Mucosa of stomach (tissue), 1 donor: ENCODE measurements around the gene MEF2D.

Experiments
- H3K27me3 ChIP-seq: one replicate; pipeline ENCODE4 v1.7.0; 2013; ENCODE audit warnings: mild to moderate bottlenecking, low read length; ENCODE audit not compliant: control insufficient read depth, insufficient read depth
- H3K36me3 ChIP-seq: one replicate; pipeline ENCODE4 v1.7.0; 2013; ENCODE audit warnings: low read length; ENCODE audit not compliant: control insufficient read depth, insufficient read depth
- H3K4me1 ChIP-seq: one replicate; pipeline ENCODE4 v1.7.0; 2013; ENCODE audit warnings: mild to moderate bottlenecking, low read length; ENCODE audit not compliant: control insufficient read depth, insufficient read depth
- H3K4me3 ChIP-seq: one replicate; pipeline ENCODE4 v1.7.0; 2013; ENCODE audit warnings: low read length
- H3K9ac ChIP-seq: one replicate; pipeline ENCODE4 v1.7.0; 2013; ENCODE audit warnings: mild to moderate bottlenecking, low read length, moderate library complexity
- H3K9me3 ChIP-seq: one replicate; pipeline ENCODE4 v1.7.0; 2013; ENCODE audit warnings: mild to moderate bottlenecking, low read length, moderate library complexity; ENCODE audit not compliant: control insufficient read depth
- donor health status: Pancreatic carcinoma.

Gene MEF2D

GRCh38 chr1:156480411-156481192 is 20.0 kb downstream of the MEF2D start:
- Histone ChIP-seq H3K4me3 (no peak overlapping the region), H3K4me1 (peaks cover 29% of the 10 kb centered on the region), H3K27me3 (no peaks in the 10 kb centered on the region), H3K9ac (no peak overlapping the region), H3K9me3 (no peaks in the 10 kb centered on the region), H3K36me3 (peaks cover 44% of the 10 kb centered on the region)

DNA sequence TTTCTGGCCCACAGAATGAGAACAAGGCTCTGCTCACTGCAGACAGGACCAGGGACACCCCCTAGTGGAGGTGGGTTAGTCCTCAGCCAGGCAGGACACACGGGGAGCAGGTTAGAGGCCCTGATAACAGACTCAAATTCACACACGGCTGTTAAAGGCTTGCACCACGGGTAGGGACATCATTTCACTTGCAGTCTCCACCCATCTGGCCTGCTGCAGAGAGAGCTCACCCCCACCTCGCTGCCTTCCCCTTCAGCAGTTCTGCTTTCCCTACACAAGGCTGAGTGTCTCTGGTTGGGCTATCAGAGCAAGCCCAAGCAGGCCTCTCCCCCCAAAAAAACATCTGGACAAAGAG is 20.6 kb downstream of the MEF2D start:
- no peak overlapping the region for H3K9ac ChIP-seq
- peaks cover 27% of the 10 kb centered on the region for H3K4me1 ChIP-seq
- H3K4me3 ChIP-seq, result no peak overlapping the region
- H3K36me3 ChIP-seq, result peaks cover 44% of the 10 kb centered on the region
- no peaks in the 10 kb centered on the region for H3K27me3 ChIP-seq
- no peaks in the 10 kb centered on the region for H3K9me3 ChIP-seq

DNA sequence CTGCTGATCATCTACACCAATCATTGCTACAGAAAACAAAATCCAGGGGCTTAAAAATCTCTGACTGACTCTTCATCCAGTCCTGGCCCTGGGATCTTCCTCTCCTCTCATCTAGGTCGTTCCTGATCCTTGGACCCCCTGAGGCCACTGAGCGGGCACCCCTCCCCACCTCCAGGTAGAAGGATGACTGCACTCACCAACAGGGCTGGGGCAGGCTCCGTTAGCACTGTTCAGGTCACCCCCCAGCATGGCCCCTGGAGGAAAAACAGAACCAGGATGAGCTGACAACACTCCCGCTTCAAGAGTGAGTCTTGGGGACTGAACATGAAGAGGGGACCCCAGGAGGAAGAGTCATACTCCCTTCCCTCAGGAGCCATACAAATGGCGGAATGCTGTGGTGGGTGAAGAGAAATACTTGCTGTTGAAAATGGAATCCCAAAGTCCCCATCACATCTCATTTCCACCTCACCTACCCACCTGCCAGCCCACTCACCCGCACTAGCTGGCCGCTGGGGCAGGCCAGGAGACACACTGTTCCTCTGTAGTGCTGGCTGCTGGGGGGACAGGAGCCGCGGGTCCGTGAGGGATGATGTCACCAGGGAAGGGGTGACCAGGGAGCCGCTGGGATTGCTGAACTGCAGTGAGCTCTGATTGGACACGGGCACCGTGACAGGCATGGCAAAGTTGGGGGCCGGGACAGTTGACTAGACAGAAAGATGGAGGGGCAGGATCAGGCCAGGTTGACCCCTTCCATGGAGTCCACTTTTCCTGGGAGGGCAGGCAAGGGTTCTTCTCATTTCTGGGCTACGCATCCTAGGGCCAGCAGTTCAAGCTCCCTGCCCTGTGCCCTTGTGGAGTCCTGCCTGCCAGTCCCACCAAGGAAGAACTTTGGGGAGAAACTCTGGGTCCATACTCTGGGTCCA is 21.2 kb downstream of the MEF2D start:
- peaks cover 21% of the 10 kb centered on the region for H3K4me1 ChIP-seq
- no peaks in the 10 kb centered on the region for H3K27me3 ChIP-seq
- peaks cover 47% of the 10 kb centered on the region for H3K36me3 ChIP-seq
- no peaks in the 10 kb centered on the region for H3K9me3 ChIP-seq
- H3K4me3 ChIP-seq, result no peak overlapping the region
- no peak overlapping the region for H3K9ac ChIP-seq

GRCh38 chr1:156478250-156478627 is 22.3 kb downstream of the MEF2D start:
- Histone ChIP-seq H3K9ac (no peak overlapping the region), H3K36me3 (peaks cover 56% of the 10 kb centered on the region), H3K4me3 (no peak overlapping the region), H3K4me1 (peaks cover 19% of the 10 kb centered on the region), H3K9me3 (no peaks in the 10 kb centered on the region), H3K27me3 (no peaks in the 10 kb centered on the region)

DNA sequence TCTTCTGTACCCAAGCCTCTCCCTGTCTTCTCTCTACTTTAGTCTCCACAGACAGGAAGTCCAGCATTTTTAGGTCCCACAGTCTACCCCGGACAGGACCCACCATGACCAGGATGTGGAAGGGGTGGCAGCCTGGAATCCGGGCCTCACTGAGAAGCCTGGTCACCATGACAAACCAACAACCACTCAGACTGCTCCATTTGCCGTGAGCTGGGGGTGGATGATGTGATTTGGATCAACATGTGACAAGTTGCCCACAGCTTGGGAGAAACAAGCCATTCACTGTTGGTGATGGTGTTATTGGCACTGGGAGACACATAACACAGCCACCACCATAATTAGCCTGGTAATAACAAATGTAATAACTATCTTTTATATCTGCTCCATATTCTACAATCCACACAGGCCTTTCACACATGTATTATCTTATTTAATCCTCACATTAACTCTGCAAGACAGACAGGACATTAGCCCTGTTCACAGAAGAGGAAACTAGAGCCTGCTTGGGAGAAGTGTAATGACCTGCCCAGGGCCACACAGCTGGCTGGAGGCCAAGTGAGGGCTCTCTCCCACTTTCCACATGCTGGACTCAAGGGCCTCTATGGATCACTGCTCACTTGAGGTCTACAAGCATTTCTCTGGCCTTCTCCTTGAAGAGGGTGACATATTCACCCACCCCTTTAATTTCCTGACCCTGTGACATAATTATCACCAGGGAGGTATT is 22.9 kb downstream of the MEF2D start:
- Histone ChIP-seq H3K4me1 (peaks cover 19% of the 10 kb centered on the region), H3K9ac (no peak overlapping the region), H3K36me3 (peaks cover 56% of the 10 kb centered on the region), H3K4me3 (no peak overlapping the region), H3K9me3 (no peaks in the 10 kb centered on the region), H3K27me3 (no peaks in the 10 kb centered on the region)

DNA sequence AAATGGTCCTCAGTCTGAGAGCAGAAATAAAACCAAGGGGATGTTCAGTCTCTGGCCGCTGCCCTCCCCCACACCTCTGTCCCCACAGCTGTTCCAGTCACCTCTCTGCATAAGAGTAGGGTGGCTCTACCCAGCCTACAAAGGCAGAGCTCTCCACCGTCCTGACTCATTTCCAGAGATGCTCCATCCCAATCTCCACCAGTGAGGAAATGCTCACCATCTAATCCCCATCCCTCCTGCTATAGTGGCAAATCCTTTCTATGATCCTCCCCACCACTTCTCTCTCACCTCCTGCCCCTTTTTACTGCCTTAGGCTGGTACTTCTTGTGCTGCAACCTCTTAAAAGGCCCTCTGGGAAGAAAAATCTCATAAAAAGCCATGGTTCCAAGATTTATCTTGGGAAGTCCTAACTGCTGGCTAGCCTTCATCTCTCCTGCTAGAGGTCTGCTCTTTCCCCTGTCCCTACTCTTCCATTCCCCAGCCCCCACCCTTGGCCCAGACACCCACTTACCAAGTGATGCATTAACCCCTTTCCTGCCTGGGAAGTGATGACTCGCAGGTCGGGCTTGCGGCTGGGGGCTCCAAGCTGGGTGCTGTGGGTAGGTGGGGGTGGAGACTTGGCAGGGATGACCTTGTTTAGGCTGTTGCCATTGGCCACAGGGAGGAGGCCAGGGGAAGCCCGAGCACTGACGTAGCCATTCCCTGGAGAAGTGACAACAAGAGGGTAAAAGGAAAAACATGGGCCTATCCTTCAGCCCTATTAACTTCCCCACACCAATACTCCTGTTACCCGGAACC is 23.9 kb downstream of the MEF2D start:
- Histone ChIP-seq H3K36me3 (peaks cover 47% of the 10 kb centered on the region), H3K4me3 (no peak overlapping the region), H3K9ac (no peak overlapping the region), H3K9me3 (no peaks in the 10 kb centered on the region), H3K4me1 (peaks cover 27% of the 10 kb centered on the region), H3K27me3 (no peaks in the 10 kb centered on the region)

- Histone ChIP-seq H3K27me3 (no peaks in the 10 kb centered on the region), H3K4me3 (no peak overlapping the region), H3K36me3 (peaks cover 39% of the 10 kb centered on the region), H3K4me1 (peaks cover 29% of the 10 kb centered on the region), H3K9me3 (no peaks in the 10 kb centered on the region), H3K9ac (no peak overlapping the region)
These were observed 24.7 kb downstream of the MEF2D start for GRCh38 chr1:156475568-156476500.

DNA sequence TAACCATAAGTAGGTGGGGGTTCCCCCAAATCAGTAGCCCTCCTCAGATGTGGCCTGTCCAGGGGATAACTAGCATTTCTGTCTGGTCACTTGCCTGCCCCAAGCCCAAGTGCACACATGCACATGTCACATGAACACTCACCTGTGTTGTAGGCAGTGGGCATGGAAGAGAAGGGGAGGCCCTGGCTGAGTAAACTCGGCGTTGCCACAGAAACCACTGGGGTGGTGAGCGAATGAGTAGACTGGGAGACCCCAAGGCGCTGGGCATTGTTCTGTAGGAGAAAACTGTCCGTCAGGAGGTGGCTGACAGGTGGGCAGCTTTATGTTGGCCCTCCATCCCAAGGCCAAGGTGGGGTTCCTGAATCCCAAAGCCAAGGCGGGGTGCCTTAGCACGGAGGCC is 25.6 kb downstream of the MEF2D start:
- H3K4me1 ChIP-seq, result peaks cover 28% of the 10 kb centered on the region
- H3K9ac ChIP-seq, result no peak overlapping the region
- no peak overlapping the region for H3K4me3 ChIP-seq
- peaks cover 32% of the 10 kb centered on the region for H3K36me3 ChIP-seq
- H3K27me3 ChIP-seq, result no peaks in the 10 kb centered on the region
- no peaks in the 10 kb centered on the region for H3K9me3 ChIP-seq

DNA sequence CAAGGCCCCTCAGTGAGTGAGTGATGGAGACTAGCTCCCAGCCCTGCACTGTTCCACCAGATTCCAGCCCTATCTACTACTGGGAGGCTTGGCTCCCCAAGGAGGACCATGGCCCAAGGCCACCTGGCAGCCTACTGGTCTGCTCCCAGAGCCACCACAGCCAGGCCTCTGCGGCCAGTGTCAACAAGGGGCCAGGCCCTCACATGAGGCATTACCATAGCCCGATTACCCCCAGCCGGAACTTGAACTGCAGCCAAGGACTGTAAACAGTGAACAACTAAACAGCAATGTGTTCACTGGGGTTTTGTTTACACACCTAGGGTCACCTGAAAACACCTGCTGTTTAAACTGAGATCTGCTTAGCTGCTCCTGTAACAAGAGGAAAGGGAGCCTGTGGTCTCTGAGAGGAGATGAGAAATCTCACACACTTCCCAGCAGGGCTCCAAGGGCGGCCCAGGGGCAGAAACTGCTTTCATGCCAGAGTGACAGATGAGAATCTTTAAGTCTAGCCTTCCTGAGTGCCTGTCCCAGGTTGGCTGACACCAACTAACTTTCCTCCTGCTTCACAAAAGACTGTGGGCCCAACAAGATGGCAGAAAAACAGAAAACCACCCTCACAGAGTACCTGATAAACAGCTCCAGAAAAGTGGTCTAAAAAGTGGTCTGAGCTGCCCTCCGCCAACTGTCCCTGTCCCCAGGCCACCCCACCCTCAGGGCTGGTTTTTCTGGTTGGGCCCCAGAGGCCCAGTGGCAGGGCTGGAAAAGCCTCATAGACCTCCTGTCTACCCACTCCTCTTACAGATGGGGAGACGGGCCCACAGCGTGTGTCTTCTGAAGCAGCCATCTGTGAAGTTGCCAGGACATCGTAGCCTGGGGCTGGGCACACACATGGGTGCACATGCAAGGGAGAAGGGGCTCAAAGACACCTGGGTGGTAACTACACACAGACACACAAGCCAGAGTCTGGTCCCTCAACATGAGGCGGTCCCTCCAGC is 28.8 kb downstream of the MEF2D start:
- H3K4me1 ChIP-seq, result peaks cover 33% of the 10 kb centered on the region
- H3K27me3 ChIP-seq, result no peaks in the 10 kb centered on the region
- H3K4me3 ChIP-seq, result no peak overlapping the region
- H3K36me3 ChIP-seq, result peaks cover 35% of the 10 kb centered on the region
- H3K9me3 ChIP-seq, result no peaks in the 10 kb centered on the region
- peak overlapping the region; percentile 26 for H3K9ac ChIP-seq

- Histone ChIP-seq H3K27me3 (no peaks in the 10 kb centered on the region), H3K36me3 (peaks cover 29% of the 10 kb centered on the region), H3K4me3 (no peak overlapping the region), H3K9ac (peak overlapping the region; percentile 28), H3K9me3 (no peaks in the 10 kb centered on the region), H3K4me1 (peaks cover 40% of the 10 kb centered on the region)
These were observed 30.1 kb downstream of the MEF2D start for GRCh38 chr1:156470473-156470872.
